NCI-H1048 (cell line): Measurements from ENCODE around the gene CBX3.
"Not testable (repeated sequence)": the region's sequence is repeated elsewhere in the genome, so short reads cannot be mapped to it uniquely, and the experiment has no call there.

Experiments
- DNase-seq: peaks from one replicate; lab custom pipeline; 2025; lab: John Stamatoyannopoulos, UW

CBX3 gene

DNA sequence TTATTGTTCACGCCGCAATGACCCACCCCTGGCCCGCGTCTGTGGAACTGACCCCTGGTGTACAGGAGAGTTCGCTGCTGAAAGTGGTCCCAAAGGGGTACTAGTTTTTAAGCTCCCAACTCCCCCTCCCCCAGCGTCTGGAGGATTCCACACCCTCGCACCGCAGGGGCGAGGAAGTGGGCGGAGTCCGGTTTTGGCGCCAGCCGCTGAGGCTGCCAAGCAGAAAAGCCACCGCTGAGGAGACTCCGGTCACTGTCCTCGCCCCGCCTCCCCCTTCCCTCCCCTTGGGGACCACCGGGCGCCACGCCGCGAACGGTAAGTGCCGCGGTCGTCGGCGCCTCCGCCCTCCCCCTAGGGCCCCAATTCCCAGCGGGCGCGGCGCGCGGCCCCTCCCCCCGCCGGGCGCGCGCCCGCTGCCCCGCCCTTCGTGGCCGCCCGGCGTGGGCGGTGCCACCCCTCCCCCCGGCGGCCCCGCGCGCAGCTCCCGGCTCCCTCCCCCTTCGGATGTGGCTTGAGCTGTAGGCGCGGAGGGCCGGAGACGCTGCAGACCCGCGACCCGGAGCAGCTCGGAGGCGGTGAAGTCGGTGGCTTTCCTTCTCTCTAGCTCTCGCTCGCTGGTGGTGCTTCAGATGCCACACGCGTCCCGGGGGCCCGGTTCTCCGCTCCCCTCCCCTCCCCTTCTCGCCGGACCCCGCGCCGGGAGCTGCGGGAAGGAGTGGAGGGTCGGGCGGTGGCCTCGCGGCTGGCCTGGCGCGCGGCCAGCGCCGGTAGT lies at the start of gene CBX3:
TSS of gene CBX3 (plus strand) at position 499 of the 772 bp plus-strand sequence. CDS start 1,254 bp downstream, outside the sequence.
- peak; percentile 74 for DNase-seq

DNA sequence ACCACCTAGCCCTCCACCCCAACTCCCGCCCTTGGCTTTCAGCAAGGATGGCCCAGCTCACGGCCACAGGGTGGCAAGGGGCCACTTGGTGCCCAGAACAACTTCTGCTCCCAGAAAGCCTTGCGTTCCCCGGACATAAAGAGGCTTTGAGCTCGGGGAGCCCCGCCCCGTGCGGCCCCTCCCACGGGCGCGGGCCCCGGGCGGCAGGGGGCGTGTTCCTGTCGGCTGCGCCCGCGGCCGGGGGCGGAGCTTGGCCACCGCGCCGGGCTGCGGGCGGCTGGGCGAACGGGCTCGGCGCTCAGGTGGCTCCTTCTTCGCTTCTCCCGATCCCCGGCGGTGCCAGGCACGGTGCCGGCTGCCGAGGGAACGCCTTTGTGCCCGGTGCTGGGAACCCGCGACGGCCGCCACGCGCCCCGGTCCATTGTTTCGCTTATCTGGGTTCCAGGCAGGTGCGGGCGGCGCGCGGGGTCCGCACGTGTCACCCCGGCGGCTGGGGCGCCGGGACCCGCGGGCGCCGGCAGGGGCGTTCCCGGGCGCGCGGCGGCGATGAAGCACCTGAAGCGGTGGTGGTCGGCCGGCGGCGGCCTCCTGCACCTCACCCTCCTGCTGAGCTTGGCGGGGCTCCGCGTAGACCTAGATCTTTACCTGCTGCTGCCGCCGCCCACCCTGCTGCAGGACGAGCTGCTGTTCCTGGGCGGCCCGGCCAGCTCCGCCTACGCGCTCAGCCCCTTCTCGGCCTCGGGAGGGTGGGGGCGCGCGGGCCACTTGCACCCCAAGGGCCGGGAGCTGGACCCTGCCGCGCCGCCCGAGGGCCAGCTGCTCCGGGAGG lies 49.4 kb upstream of the CBX3 start, which contains the start of gene NFE2L3:
TSS of gene NFE2L3 (plus strand) at position 246 of the 829 bp plus-strand sequence. CDS start at position 547, 301 bp downstream.
- DNase-seq: peak; percentile 40

DNA sequence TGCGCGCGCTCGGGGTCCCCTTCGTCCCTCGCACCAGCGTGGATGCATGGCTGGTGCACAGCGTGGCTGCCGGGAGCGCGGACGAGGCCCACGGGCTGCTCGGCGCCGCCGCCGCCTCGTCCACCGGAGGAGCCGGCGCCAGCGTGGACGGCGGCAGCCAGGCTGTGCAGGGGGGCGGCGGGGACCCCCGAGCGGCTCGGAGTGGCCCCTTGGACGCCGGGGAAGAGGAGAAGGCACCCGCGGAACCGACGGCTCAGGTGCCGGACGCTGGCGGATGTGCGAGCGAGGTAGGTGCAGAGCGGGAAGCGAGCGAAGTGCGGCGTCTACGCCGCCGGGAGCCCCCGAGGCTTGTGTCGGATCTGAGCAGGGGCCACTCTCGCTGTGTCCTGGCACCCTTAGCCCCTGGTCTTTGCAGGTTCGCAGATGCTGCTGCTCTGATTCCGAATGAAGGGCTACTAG lies 48.7 kb upstream of the CBX3 start:
- DNase-seq: not testable (repeated sequence)

DNA sequence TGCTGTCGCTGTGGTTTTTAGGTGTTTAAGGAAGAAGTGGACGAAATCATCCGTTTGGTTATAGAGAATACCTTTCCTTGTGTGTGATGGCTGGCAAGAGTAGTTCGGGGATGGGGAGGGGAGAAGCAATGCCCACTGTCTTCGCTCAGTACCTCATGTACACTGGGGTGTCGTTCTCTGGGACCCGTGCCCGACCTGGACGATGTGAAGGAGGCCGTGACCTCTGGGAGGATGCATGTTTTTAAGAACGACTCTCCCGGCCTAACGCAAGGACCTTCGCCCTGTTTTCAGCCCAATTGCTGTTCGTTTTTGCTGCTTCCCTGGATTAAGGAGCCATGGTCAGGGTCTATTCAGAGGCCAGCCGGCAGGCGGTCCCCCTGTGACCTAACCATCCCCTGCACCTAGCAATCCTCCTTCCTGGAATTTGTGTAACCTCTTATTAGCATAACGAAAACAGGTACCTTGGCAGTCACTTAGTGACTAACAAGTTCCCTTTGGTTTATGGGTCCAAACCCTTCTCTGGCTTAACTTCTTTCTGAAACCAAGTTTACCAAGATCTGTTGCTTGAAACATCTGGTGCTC lies 48.2 kb upstream of the CBX3 start:
- no peak for DNase-seq

DNA sequence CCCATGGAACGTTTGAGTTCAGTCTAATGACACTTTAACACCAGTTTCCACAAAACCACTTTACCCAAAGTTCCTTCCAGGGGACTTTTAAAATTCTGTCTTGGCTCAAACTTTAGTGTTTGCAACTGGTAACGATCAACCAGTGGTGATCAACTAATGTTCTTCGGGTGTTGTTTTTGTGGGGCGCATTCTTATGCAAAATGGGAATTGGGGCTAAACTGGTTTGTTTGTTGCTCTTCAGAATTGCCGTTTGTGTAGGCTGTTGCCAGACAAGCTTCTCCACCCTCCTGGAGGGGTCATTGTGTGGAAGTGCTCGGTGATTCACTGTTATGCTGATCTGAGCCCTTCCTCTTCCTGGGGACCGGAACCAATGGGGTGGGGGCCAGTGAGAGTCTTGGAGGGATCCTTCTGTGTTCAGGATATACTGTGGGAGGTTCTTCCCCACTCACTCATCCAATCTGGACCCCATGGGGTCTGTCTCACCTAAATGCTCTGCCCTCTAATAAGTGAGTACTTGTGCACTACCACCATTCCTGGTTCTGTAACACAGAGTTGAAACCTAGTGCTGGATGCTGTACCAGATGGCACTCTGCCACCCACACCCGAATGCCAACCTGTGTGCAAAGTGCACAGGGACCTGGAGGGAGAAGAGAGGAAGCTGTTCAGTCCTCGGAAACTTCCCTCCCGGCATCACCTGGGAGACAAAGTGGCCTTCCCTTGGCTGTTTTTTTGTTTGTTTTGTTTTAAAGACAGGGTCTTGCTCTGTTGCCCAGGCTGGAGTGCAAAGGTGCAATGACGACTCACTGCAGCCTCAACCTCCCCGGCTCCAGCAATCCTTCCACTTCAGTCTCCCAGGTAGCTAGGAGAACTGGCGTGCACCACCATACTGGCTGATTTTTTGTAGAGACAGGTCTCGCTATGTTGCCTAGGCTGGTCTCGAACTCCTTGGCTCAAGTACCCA lies 47.4 kb upstream of the CBX3 start:
- DNase-seq: no peak

DNA sequence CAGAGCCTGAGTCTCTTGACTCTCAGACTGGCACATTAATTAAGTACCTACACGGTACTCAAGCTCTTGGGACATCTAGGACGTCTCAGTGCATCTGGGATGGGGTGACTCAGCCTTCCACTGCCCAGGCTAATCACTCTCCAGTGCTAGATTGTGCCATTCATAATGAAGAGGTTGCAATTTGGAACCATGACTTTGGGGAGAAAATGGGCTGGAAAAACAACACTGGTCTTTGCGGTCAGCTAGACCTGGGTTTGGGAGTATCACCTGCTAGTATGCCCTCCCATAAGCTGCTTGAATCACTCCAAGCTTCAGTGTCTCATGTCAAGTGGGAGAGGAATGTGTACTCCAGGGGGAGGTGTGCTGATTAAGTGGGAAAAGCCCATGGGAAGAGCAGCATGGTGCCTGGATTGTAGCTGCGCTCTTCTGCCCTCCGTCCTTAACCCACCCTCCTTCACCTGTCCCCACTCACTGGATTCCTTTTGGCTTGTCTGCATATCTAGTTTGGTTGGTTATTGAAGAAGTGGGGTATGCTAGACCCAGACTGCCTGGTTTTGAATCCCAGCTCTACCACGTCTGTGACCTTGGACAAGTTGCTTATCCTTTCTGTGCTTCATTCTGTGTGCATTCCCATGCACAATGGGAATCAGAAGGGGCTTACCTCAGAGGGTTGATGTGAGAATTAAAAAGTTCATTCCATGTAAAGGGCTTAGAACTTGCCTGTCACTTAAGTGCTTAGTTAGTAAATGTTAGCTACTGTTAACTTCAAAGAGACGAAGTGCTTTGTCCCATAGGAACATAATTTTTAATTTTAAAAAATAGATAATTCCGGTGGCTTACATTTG lies 45.8 kb upstream of the CBX3 start:
- no peak for DNase-seq

DNA sequence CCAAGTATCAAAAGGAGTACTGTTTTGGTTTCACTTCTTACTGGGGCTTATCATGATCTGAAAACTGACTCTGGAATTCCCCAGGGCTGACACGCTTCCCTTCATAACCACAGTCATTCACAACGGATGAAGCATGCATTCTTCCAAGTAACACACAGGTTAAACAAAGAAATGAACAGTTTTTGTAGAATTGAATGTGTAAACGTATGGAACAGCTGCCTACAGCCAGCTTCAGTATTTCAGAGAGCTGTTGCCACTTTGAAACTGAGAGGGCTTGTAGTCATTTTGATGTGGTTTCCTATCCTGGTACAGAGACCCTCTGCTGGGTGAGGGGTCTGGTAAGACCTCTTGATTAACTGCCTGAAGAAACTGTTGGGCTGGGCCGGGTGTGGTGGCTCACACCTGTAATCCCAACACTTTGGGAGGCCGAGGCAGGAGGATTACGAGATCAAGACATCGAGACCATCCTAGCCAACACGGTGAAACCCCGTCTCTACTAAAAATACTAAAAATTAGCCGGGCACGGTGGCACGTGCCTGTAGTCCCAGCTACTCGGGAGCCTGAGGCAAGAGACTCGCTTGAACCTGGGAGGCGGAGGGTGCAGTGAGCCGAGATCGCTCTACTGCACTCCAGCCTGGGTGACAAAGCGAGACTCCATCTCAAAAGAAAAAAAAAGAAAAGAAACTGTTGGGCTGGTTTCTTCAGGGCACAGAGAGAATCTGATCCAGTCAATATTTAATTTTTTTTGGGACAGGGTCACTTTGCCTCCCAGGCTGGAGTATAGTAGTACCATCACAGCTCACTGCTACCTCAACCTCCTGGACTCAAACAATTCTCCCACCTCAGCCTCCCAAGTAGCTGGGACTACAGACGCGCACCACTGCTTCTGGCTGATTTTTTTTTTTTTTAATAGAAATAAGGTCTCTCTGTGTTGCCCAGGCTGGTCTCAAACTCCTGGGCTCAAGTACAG lies 44.8 kb upstream of the CBX3 start:
- peak; percentile 50 for DNase-seq

DNA sequence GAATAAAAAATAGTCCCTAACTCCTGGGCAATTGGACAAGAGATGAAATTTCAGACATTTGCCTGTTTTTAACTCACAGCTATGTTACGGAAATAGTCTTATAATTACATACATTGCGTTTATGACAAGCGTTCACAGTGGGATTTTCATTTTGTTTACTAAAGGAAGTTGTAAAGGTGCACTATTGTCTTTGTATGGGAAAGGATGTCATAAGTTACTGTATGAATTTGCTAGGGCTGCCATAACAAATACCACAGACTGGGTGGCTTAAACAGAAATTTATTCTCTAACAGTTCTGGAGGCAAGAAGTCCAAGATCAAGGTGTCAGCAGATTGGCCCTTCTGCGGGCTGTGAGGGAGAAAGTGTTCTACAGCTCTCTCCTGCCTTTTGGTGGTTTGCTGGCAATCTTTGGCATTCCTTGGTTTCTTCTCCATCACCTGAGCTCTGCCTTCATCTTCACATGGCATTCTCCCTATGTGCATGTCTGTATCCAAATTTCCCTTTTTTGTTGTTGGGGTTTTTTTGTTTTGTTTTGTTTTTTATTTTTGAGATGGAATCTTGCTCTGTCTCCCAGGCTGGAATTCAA lies 43.9 kb upstream of the CBX3 start:
- DNase-seq: no peak

DNA sequence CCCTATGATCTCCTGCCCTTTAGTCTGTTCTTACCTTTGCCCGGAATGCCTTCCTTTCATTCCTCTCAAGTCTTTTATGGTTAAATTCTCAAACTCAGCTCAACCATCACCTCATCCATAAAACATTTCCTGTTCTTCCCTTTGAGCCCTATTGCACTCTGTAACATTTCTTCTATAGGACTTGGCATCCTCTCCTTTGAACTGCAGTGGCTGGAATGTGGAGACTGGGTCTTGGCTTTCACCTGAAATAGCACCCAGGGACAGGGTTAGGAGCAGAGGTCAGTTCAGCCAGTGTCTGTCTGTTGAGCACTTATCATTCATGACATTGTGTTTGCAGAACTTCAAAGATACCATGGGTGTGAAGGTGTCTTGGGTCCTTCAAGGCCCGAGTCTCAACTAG lies 42.3 kb upstream of the CBX3 start:
- DNase-seq: no peak

DNA sequence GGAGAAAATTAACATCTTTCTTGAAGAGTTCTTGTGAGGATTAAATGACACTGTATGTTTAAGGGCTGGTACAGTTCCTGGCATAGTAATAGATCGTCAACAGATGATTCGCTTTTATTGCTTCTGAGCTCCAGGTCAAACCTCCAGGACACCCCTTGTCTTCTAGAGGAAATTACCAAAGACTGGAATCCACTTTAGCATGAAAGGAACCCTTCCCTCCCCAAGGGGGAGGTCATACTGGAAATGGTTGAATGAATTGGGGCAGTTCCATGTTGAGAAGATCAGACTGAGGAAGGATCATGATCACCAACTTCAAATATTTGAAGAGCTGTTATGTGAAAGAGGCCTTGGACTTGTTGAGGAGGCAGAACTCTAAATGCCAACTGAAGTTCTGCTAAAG lies 40.6 kb upstream of the CBX3 start:
- DNase-seq: no peak

DNA sequence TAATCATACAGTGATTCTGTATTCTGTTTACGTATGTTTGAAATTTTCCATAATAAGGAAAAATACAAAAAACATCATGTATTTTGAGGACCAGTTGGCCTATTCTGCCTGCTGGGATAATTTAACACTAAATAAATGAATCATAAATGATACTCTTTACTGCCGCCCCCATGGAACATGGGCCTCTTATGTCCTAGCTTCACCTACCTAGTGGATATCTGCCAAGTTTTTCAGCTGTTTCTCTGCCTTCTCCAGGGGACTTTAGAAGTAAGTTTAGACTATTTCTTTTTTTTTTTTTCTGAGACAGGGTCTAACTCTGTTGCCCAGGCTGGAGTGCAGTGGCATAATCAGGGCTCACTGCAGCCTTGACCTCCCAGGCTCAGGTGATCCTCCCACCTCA lies 39.1 kb upstream of the CBX3 start:
- no peak for DNase-seq

DNA sequence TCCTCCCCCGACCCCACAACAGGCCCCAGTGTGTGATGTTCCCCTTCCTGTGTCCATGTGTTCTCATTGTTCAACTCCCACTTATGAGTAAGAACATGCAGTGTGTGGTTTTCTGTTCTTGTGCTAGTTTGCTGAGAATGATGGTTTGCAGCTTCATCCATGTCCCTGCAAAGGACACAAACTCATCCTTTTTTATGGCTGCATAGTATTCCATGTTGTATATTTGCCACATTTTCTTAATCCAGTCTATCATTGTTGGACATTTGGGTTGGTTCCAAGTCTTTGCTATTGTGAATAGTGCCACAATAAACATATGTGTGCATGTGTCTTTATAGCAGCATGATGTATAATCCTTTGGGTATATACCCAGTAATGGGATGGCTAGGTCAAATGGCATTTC lies 37.7 kb upstream of the CBX3 start:
- DNase-seq: not testable (repeated sequence)

DNA sequence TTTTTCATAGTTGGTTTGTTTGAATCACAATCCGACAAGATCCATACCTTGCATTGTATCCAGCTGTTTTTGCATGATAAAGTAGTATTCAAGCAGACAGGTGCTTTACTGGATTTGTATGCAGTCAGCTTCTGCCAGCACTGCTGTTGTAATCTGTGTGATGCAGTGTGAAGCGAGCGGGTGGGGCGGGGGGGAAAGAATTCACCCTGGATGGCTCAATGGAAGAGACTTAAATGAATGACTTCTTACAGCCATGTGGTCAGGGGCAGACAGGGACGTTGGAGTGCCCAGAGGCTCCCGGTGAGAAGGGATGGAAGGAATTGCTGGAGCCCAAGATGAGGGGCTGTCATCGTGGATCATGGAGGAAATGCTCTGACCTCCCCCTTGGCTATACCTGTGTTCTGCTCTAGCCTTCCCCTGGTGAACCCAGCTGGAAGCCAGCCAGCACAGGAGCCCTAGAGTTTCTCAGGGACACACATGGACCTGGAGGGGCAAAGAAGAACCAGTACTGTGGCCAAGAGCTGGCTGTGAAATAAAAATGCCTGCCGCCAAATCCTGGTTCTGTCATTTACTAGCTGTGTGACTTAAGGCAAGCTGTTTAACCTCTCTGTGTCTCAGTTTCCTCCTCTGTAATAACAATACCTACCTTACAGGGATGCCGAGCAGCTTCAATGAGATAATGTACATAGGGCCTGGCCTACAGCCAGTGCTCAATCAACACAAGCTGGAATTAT lies 35.4 kb upstream of the CBX3 start:
- no peak for DNase-seq

DNA sequence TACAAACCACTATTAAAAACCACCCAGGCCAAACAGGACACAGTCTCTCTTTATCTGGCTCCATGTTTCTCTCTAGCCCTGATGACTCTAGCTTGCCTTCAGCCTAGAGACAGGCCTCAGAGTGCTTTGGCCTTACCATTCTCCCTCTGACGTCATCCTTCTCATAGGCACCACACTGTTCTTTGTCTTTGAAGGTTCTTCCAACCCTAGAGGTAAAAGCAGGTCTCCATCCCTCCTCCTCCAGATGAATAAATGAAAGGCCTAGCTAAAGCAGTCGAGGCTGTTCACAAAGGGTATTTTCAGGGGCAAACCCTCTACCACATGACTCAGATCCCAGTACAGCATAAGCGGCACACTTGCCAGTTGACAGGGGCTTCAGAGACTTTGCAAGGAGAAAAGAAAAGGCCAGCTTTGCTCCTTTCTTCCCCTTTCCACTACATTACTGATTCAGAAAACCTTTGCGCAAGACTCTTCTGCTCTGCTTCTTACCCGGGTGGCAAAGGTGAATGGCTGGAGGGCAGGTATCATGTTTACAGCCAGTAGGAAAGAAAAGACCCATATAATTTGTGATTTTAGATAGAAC lies 34.8 kb upstream of the CBX3 start:
- DNase-seq: no peak

DNA sequence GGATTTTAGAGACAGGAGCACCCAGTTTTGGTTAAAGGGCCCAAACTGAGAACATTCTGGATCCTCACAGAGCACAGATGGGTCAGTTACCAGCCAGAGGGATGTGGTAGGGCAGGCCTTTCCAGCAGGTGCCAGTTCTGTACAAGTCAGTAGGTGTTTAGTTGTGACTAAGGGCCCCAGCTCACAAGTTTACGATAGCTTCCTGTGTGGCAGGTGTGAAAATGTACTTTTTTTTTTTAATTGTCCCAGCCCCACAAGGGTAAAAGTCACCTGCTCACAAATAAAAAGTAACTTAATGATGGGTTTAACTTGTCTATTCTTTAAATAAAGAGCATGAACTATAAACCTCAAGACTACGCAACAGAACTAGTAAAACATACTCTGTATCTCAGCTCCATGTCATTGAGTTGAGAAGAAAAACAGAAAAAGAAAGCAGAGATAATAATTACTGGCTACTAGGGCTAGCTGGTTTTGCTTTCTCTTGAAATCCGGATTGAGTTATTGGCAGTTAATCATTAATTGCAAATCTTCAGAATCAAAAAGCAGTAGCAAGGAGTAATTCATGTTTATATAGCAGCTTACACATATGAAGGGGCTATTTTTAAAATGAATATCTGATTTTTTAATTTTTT lies 34.1 kb upstream of the CBX3 start:
- no peak for DNase-seq

DNA sequence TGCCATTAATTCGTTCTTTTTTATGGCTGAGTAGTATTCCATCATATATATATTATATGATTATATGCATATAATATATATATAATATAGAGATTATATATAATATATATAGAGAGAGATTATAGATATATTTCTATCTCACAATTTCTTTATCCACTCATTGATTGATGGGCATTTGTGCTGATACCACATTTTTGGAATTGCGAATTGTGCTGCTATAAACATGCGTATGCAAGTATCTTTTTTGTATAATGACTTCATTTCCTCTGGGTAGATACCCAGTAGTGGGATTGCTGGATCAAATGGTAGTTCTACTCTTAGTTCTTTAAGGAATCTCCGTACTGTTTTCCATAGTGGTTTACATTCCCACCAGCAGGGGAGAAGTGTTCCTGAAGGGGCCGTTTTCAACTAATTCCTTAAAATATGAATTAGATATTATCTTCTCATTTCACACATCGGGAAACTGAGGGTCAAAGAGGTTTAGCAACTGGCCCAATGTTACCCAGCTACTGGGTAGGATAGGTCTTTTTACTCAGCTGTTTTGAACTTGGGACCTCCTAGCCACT lies 33.0 kb upstream of the CBX3 start:
- no peak for DNase-seq

DNA sequence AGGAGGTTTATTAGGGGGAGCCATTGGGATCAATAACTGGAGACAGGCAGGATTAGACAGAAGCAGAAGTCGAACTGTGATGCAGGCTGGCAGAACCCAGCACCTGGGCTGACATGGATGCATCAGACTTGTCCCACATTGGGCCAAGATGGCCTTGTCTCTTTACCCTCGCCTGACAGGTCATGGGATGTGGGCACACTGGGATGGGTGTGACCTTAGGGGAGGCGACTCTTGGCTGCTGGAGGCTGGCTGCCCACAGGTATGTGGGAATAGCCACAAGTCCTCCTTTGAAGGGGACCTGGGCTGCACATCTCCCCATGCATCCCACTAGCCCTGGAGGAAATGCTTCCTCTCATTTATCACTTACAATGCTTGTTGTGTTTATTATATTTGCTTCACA lies 32.3 kb upstream of the CBX3 start:
- no peak for DNase-seq
